Frontal cortex (tissue), 4 donors: ENCODE data around the gene GSE1. TPM values are rescaled to one million over a fixed set of nuclear protein-coding genes. Genes with fewer than 3 reads are reported as not detected.

ENCODE experiments used
- DNase-seq, 2 donors: peaks; one replicate each; pipeline ENCODE4 v3.0.0; 2012; ENCODE audit warnings: low spot score in 2 of 2
- FAIRE-seq: peaks from 2 replicates; lab custom pipeline; 2012; peaks lifted over from hg19 to GRCh38; lab: Jason Lieb, UNC
- total RNA-seq: library from RNA; depleted of rRNA; stranded (reverse); fragments of >200 nt; gene quantifications from one replicate; pipeline ENCODE4 v1.2.3, GENCODE V29; 2014
- donor health status: control.
- donor health status: control.
- donor health status: control.

GSE1 gene
- total RNA-seq, 1 donor from 2014 or later = 13.9 TPM

GRCh38 chr16:85641305-85641704 is 28.2 kb downstream of the GSE1 start:
- DNase-seq (no peak), FAIRE-seq (no peak)

DNA sequence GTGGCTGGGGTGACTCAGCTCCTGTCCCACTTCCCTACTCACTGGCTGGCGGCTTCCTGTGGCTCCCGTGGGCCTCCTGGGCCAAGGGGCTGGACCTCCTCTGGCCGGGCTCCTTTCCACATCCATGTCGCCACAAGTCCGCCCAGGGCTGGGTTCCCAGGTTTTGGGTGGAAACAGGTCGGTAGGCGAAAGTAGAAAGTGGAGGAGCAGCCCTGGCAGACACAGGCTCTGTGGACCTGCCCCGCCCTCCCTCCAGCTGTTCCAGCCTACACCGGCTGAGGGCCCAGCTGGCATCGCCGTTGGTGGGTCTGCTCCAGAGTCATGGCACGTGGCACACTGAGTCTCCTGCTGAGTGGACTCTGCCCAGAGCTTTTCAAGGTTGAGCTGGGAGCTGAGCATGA is 28.7 kb downstream of the GSE1 start:
- FAIRE-seq (no peak), DNase-seq (no peak)

GRCh38 chr16:85642762-85643358 is 29.7 kb downstream of the GSE1 start:
- DNase-seq (no peak), FAIRE-seq (no peak)

DNA sequence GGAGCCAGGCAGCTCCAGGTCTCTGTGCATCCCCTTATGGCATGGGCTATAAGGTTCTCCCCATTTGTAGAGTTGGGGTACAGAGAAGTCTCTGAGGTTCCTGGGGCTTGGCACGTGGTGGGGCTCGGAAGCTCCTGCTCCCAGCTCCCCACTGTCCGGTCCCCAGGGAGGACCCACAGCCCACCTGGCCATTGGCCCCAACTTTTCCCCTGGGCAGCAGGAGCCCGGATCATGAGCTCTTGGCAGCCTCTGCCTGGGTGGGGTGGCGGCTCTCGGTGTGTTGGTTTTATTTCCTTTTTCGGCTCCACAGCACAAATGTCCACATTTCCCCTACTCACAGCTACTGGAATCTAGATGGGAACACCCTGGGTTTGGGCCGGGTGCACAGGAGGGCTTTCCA is 30.5 kb downstream of the GSE1 start:
- FAIRE-seq (no peak), DNase-seq (no peak)

DNA sequence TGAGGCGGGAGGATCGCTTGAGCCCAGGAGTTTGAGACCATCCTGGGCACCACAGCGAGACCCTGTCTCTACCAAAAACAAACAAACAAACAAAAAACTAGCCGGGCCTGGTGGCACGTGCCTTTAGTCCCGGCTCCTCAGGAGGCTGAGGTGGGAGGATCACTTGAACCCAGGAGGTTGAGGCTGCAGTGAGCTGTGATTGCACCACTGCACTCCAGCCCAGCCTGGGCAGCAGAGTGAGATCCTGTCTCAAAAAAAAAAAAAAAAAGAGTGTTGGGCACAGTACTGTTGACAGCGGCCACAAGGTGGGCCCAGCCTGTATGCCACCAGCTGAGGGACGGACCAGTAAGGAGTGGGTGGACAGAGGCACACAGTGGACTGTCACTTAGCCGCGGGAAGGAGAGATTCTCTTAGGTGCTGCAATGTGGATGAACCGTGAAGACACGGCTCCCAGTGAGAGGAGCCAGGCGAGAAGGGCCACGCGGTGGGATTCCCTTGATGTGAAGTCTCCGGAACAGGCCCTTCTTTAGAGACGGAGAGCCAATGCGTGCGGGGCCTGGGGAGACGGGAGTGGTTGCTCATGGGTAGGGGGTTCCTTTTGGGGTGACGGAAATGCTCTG is 31.1 kb downstream of the GSE1 start:
- FAIRE-seq (no peak), DNase-seq (no peak)

DNA sequence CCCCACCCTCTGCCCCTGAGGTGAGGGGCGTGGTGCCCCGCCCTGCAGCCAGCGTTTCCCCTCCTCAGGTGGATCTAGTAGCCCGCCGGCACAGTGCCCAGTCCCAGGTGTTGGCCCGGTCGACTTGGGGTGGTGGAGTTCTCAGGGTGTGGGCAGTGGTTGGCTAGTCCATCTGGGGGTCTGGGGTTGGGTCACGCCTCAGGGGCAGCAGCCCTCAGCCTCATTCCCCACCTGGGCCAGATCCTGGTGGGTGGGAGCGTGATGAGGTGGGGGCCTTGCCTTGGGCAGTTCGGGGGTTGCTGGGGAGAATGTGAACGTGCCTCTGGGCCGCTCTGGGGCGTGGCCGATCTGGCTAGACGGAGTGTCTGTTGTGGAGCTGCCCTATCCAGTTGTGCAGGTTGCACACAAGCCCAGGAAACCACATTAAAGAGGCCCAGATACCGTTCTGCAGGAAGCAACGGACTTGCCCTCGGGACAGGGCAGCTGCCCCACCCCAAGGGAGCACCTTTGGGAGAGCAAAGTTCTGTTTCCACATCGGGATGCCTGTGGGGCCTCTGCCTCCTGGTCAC is 32.0 kb downstream of the GSE1 start:
- FAIRE-seq = no peak
- DNase-seq = no peak

DNA sequence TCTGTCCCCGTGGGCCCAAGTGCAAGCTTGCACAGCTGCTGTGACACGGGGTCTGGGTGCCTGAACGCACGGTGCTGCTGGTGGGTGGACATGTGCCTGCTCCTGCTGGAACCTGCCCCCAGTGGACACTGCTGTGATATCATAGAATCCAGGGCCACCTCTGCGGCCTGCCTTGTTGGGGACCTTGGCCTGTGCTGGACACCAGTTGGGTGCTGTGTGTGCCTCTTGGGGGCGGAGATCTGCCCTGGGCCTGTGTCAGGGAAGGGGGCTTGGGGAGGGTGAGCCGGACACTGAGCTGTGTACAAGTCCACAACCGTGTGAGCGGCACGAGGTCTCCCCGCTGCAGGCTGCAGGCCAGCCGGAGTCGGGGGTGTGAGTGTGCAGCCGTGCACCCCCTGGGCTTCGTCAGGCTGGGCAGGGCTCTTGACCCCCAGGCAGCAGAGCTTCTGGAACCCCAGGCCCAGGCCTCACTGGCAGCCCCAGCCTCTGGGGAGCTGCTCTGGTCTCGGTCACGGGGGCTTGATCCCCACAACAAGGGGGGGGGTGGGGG is 33.3 kb downstream of the GSE1 start:
- FAIRE-seq (no peak), DNase-seq (no peak)

DNA sequence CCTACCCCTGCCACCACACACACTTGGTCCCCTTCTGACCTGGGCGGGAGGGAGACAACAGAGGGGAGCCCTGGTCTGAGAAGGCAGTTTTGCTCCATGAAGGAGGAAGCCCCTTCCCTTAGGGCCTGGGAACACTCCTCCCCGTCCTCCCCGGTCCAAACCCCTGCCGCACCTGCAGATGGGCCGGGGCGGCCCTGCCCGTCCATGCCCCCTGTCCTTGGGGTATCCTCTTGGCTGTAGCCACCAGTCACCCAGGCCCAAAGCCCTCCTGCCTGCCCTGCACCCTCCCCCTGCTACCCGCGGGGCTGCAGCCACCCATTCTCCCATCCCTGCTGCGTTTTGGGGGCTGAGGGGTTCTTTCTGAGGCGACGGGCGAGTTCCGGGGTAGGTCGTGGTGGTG is 33.9 kb downstream of the GSE1 start:
- DNase-seq (no peak), FAIRE-seq (no peak)

GRCh38 chr16:85648070-85648714 is 35.1 kb downstream of the GSE1 start:
- DNase-seq = no peak
- no peak for FAIRE-seq

- FAIRE-seq (no peak), DNase-seq (no peak)
Observed at GRCh38 chr16:85648805-85649204, 35.7 kb downstream of the GSE1 start.

- DNase-seq (no peak), FAIRE-seq (no peak)
Observed at GRCh38 chr16:85649411-85650134, 36.5 kb downstream of the GSE1 start.

DNA sequence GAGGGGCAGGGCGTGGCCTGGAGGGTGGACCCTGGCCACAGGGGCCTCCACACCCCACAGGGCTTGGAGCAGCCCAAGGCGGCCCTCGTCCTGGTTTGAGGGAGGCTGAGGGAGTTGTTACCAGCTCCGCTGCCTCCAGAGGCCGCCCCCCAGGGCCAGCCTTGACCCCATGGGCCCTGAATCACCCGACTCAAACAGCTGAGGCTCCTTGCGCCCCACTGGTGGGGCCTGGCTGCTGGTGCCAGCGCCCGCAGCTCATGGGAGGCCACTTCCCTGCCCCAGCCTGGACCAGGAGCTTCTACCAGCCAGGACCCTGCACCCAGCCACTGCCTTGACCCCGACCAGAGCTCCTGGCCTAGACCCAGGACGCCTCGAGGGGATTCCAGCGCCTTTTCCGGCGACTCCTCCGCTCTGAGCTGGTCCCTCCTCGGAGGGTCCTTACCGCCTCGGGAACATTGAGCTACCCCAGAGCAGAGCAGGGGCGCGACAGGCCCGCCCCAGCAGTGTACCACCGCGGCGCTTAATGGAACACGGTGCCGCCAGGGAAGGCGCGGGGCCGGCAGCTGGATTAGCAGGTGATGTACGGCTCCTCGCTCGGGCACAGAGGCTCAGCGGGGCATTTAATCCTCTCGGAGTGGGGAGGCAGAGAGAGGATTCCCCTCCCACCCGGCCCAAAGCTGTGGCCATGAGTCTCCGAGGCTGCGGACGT is 37.2 kb downstream of the GSE1 start:
- FAIRE-seq (no peak), DNase-seq (no peak)

DNA sequence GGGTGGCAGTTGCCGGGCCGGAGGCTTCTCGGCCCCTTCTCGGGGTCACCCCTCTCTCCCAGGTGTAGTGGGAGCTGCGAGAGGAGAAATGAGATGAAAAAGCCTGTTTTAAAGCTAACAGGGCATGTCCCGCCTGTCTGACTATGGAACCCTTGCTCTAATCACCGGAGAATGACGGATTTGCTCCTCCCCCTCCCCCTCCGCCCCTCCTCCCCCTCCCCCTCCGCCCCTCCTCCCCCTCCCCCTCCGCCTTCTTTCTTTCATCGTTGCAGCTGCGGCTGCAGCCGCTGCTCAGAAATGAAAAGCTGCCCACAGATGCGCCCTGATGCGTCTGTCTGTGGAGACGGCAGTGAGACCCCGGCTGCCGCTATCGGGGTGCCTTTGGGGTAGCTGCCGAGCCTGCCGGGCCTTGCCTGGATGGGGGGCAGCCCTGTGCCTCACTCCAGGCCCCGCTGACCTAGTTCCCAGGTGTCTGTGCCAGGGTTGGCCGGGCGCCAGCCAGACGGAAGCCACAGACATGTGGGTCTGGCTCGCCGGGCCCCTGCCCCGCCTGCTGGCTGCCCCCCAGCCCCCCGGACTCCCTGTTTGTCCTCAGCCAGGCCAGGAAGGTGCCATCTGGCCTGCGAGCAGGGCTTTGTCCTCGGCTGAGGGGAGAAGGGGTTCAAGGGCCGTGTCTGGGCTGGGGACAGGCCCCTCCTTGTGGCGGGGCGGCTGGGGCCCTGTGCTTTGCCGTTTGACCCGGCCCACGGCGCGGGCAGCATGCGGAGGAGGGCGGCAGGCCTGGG is 37.9 kb downstream of the GSE1 start:
- FAIRE-seq (no peak), DNase-seq (peak in 1 of 2 donors; percentile 72)

DNA sequence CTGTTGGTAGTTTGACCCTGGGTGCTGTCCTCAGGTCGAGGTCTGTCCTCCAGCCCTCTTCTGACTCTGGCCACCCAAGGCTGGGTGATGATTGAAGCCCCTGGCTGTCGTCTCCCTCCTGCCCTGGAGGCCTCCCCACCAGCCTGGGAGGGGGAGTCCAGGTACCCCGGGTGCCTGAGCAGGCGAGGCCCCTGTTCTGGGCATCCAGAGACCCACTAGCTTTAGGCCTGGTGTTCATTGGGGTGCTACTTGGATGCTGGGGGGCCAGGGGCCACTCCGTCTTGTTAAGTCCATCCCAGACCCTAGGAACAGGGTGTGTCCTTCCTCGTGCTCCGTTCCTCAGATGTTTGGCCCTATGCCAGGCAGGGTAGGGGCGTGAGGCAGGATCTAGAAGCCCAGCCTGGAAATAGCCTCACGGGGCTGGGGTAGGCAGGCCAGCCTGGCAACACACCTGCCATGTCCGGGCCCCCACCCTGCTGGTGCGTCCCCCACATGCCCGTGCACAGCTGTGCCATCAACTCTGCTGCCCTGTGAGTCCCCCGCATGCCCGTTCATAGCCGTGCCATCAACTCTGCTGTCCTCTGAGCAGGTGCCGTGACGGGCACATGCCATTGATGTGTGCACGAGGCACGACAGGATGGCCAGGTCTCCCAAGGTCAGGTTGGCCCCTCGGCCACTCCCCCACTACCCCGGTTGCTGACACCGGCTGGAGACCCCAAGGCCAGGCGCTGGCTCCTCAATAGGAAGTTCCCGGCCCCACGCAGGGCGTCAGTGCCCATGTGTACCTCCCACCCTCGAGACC is 38.7 kb downstream of the GSE1 start:
- DNase-seq (no peak), FAIRE-seq (no peak)

DNA sequence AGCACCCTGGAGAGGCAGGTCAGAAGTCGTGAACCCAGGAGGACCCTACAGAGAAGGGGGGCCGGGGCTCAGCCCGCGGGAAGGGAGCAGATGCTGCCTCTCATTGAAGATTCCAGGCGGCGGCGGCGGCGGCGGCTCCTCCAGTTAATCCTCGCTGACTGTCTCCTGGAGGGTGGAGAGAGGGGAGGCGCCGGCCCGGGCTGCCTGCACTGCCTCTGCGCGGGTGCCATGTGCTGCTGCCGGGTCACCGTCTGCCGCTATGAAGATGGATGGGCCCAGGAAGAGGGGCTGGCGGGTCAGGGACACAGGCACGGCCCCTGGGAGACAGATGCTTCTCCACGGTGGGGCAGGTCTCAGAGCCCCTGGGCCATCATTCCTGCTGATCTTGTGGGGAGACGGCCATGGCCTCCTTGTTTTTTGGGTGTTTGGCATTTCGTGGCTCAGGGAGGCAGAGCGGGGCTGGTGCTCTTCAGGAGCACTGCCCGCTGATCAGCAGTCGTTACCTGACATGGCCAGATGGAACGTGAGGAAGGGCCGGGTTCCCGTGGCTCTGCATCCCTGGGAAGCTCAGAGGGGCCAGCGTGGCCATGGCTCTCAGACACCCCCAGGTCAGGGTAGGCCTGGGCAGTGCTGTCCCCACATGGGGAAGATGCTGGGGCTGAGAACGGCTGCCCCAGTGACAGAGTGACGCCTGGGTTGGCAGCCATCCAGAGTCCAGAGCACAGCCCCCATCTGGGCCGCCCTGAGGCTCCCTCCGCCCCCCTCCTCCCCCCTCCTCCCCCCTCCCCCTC is 39.5 kb downstream of the GSE1 start:
- DNase-seq (peak in 1 of 2 donors; percentile 73), FAIRE-seq (no peak)

- DNase-seq (no peak), FAIRE-seq (no peak)
Observed at GRCh38 chr16:85653290-85653891, 40.3 kb downstream of the GSE1 start.
